IMR-90 (cell line): ENCODE data around the gene MEPCE. TPM values are rescaled to one million over a fixed set of nuclear protein-coding genes. Genes with fewer than 3 reads are reported as not detected.

Source experiments
- ATAC-seq: fragments of 200-7000 bp; cut with Tn5 transposase; 2 replicates; pipeline ENCODE4 v1.9.1; 2020; ENCODE audit warnings: low read depth, mild to moderate bottlenecking, moderate library complexity
- BruUV-seq: library from RNA; stranded (reverse); fragments of 400-500 nt; replicated peaks from 2 replicates; lab custom pipeline; 2021; lab: Mats Ljungman, UMichigan
- CTCF ChIA-PET: fragments of 300-600 bp; formaldehyde crosslinking; extraction: SDS; loops from one replicate; lab custom pipeline; 2021; ENCODE audit warnings: antibody characterized with exemption; lab: Yijun Ruan, JAX
- POLR2A ChIA-PET: fragments of 300-600 bp; sonication (Branson Sonifier 250); formaldehyde crosslinking; loops from one replicate; lab custom pipeline; 2022; ENCODE audit warnings: antibody characterized with exemption; ENCODE audit not compliant: unreplicated experiment; lab: Charles Lee
- DNase-seq: peaks from one replicate; pipeline ENCODE4 v3.0.0; 2013
- H2AFZ ChIP-seq: replicated peaks from 2 replicates; pipeline ENCODE3; 2013; ENCODE audit warnings: low read length, mild to moderate bottlenecking; ENCODE audit not compliant: poor library complexity
- H2AK5ac ChIP-seq: 2 replicates; pipeline ENCODE4 v1.6.1; 2013; ENCODE audit warnings: low read depth, low read length, inconsistent platforms
- H2AK9ac ChIP-seq: replicated peaks from 2 replicates; pipeline ENCODE3; 2013; ENCODE audit warnings: mild to moderate bottlenecking, low read depth, low read length, moderate library complexity; ENCODE audit not compliant: poor library complexity
- H2BK120ac ChIP-seq: 2 replicates; pipeline ENCODE4 v1.6.1; 2013; ENCODE audit warnings: low read depth, low read length, inconsistent platforms
- H2BK15ac ChIP-seq: 3 replicates; pipeline ENCODE4 v1.6.1; 2013; ENCODE audit warnings: low read depth, low read length, inconsistent platforms
- H2BK20ac ChIP-seq: 2 replicates; pipeline ENCODE4 v1.6.1; 2013; ENCODE audit warnings: low read depth, mild to moderate bottlenecking, inconsistent platforms, low read length, moderate library complexity
- H2BK5ac ChIP-seq: 2 replicates; pipeline ENCODE4 v1.6.1; 2013; ENCODE audit warnings: mild to moderate bottlenecking, low read depth, low read length, inconsistent platforms; ENCODE audit not compliant: poor library complexity, severe bottlenecking
- H3K14ac ChIP-seq: replicated peaks from 2 replicates; pipeline ENCODE4 v1.6.1; 2013; ENCODE audit warnings: low read depth, low read length, inconsistent platforms
- H3K18ac ChIP-seq: 2 replicates; pipeline ENCODE4 v1.6.1; 2013; ENCODE audit warnings: low read depth, low read length, control low read depth
- H3K23ac ChIP-seq: 2 replicates; pipeline ENCODE4 v1.6.1; 2013; ENCODE audit warnings: low read depth, low read length, inconsistent platforms
- H3K27ac ChIP-seq: 2 replicates; pipeline ENCODE4 v1.5.1; 2013; ENCODE audit warnings: mild to moderate bottlenecking, control low read depth, low read length; ENCODE audit not compliant: insufficient read depth
- H3K27me3 ChIP-seq: 2 replicates; pipeline ENCODE4 v1.6.1; 2013; ENCODE audit warnings: low read length; ENCODE audit not compliant: control insufficient read depth, insufficient read depth
- H3K36me3 ChIP-seq: 2 replicates; pipeline ENCODE4 v1.6.1; 2013; ENCODE audit warnings: low read length, mixed read lengths; ENCODE audit not compliant: control insufficient read depth, insufficient read depth
- H3K4ac ChIP-seq: 2 replicates; pipeline ENCODE4 v1.6.1; 2013; ENCODE audit warnings: low read depth, low read length, inconsistent platforms
- H3K4me1 ChIP-seq: 2 replicates; pipeline ENCODE4 v1.6.1; 2013; ENCODE audit warnings: low read length, mixed read lengths; ENCODE audit not compliant: control insufficient read depth, insufficient read depth
- H3K4me2 ChIP-seq: 2 replicates; pipeline ENCODE4 v1.6.1; 2013; ENCODE audit warnings: low read depth, mild to moderate bottlenecking, control low read depth, low read length, moderate library complexity
- H3K4me3 ChIP-seq: 2 replicates; pipeline ENCODE4 v1.5.1; 2013; ENCODE audit warnings: low read depth, mild to moderate bottlenecking, control low read depth, low read length, moderate library complexity; ENCODE audit not compliant: insufficient read depth
- H3K56ac ChIP-seq: 2 replicates; pipeline ENCODE4 v1.6.1; 2013; ENCODE audit warnings: low read length, inconsistent platforms; ENCODE audit not compliant: insufficient read depth; ENCODE audit errors: extremely low read depth
- H3K79me1 ChIP-seq, 2 experiments: 2 replicates each; pipeline ENCODE4 v1.6.1; 2013; ENCODE audit warnings: low read length in 2 of 2, inconsistent platforms in 1 of 2, low read depth in 1 of 2
- H3K9ac ChIP-seq: 2 replicates; pipeline ENCODE4 v1.6.1; 2013; ENCODE audit warnings: low read depth, low read length, control low read depth
- H3K9me1 ChIP-seq: 2 replicates; pipeline ENCODE4 v1.6.1; 2013; ENCODE audit warnings: low read length, inconsistent platforms; ENCODE audit not compliant: insufficient read depth
- H3K9me3 ChIP-seq: 2 replicates; pipeline ENCODE4 v1.6.1; 2013; ENCODE audit warnings: low read length; ENCODE audit not compliant: control insufficient read depth, insufficient read depth
- H4K20me1 ChIP-seq: 2 replicates; pipeline ENCODE4 v1.6.1; 2013; ENCODE audit warnings: low read length, inconsistent platforms; ENCODE audit not compliant: insufficient read depth
- H4K5ac ChIP-seq: 2 replicates; pipeline ENCODE4 v1.6.1; 2013; ENCODE audit warnings: mild to moderate bottlenecking, low read depth, low read length, control low read depth
- H4K8ac ChIP-seq, 2 experiments: 2 replicates each; pipeline ENCODE4 v1.6.1; 2013; ENCODE audit warnings: low read depth in 2 of 2, low read length in 2 of 2, control low read depth in 1 of 2, inconsistent platforms in 1 of 2
- H4K91ac ChIP-seq: 2 replicates; pipeline ENCODE4 v1.6.1; 2013; ENCODE audit warnings: low read depth, low read length, inconsistent platforms; ENCODE audit not compliant: insufficient read depth
- BHLHE40 ChIP-seq: fragments of 150-350 bp; IDR thresholded peaks from 2 replicates; pipeline ENCODE4 v1.6.1; 2016; ENCODE audit warnings: mild to moderate bottlenecking, low read depth, low read length
- CEBPB ChIP-seq: IDR thresholded peaks from 2 replicates; pipeline ENCODE4 v1.6.1; 2012; ENCODE audit warnings: low read depth, low read length, improper control_type of control experiment
- CHD1 ChIP-seq: IDR thresholded peaks from 2 replicates; pipeline ENCODE4 v1.6.1; 2012; ENCODE audit warnings: low read depth, low read length, improper control_type of control experiment
- FOS ChIP-seq: fragments of 150-350 bp; IDR thresholded peaks from 2 replicates; pipeline ENCODE4 v1.6.1; 2016; ENCODE audit warnings: low read depth, low read length
- MAFK ChIP-seq: IDR thresholded peaks from 2 replicates; pipeline ENCODE4 v1.6.1; 2012; ENCODE audit warnings: low read depth, low read length, improper control_type of control experiment
- MAZ ChIP-seq: IDR thresholded peaks from 2 replicates; pipeline ENCODE4 v1.6.1; 2012; ENCODE audit warnings: low read depth, mild to moderate bottlenecking, low read length, improper control_type of control experiment, moderate library complexity, borderline replicate concordance
- MXI1 ChIP-seq: IDR thresholded peaks from 2 replicates; pipeline ENCODE4 v1.6.1; 2012; ENCODE audit warnings: low read depth, mild to moderate bottlenecking, low read length, moderate library complexity, borderline replicate concordance
- POLR2A ChIP-seq: IDR thresholded peaks from 2 replicates; pipeline ENCODE4 v1.6.1; 2012; ENCODE audit warnings: mild to moderate bottlenecking, low read depth, low read length
- RAD21 ChIP-seq: IDR thresholded peaks from 2 replicates; pipeline ENCODE4 v1.6.1; 2012; ENCODE audit warnings: low read length, improper control_type of control experiment
- RCOR1 ChIP-seq: IDR thresholded peaks from 2 replicates; pipeline ENCODE4 v1.6.1; 2012; ENCODE audit warnings: mild to moderate bottlenecking, low read length, improper control_type of control experiment; ENCODE audit not compliant: insufficient replicate concordance
- RFX5 ChIP-seq: IDR thresholded peaks from 2 replicates; pipeline ENCODE4 v1.8.0; 2012; ENCODE audit warnings: low read depth, mild to moderate bottlenecking, low read length, moderate library complexity
- WGBS, 2 experiments: methylation state at CpG; one replicate each; pipeline versions ENCODE4 v1.1.5 to v1.1.7; 2013; ENCODE audit warnings: missing lambda C conversion rate in 2 of 2; ENCODE audit not compliant: insufficient read length in 1 of 2; ENCODE audit errors: extremely low coverage in 2 of 2; 5-methylcytosine and 5-hydroxymethylcytosine counted together
- dilution Hi-C: fragments of 300-500 bp; cut with HindIII; formaldehyde crosslinking; loops from one replicate; pipeline ENCODE4 v1.14.3; 2018; ENCODE audit warnings: low sequenced_read_pairs; ENCODE audit not compliant: unreplicated experiment
- in situ Hi-C: fragments of 300-500 bp; cut with MboI; formaldehyde crosslinking; loops from 3 replicates; pipeline ENCODE4 v1.14.3; 2019; ENCODE audit warnings: low sequenced_read_pairs, inconsistent platforms, mixed read lengths
- intact Hi-C: fragments of 100-400 bp; cut with micrococcal nuclease; formaldehyde crosslinking; loops from 2 replicates; pipeline ENCODE4 v1.10.0; 2022
- polyA plus RNA-seq, 3 experiments: library from polyadenylated mRNA; depleted of rRNA; stranded (reverse); fragments of >200 nt; gene quantifications; 2 replicates each; pipeline ENCODE4 v1.2.3, GENCODE V29; 2012; ENCODE audit warnings: low replicate concordance in 1 of 3
- total RNA-seq: library from RNA; depleted of rRNA; stranded (reverse); fragments of >200 nt; gene quantifications from 2 replicates; pipeline ENCODE4 v1.2.3, GENCODE V29; 2012
- TF ChIP-seq, protein P1 (sequence below): fragments of 150-350 bp; IDR thresholded peaks from 2 replicates; pipeline ENCODE4 v1.6.1; 2016; ENCODE audit warnings: low read depth, mild to moderate bottlenecking, low read length, moderate library complexity, borderline replicate concordance
- TF ChIP-seq, protein P2 (sequence below): fragments of 150-350 bp; IDR thresholded peaks from 2 replicates; pipeline ENCODE4 v1.6.1; 2017; ENCODE audit warnings: mild to moderate bottlenecking, antibody characterized with exemption, low read length, low read depth

MEPCE gene
- total and polyA plus RNA-seq, 2 of the 4 experiments (the other 2 are of a cell fraction), result 18.2 to 22.9 TPM

DNA sequence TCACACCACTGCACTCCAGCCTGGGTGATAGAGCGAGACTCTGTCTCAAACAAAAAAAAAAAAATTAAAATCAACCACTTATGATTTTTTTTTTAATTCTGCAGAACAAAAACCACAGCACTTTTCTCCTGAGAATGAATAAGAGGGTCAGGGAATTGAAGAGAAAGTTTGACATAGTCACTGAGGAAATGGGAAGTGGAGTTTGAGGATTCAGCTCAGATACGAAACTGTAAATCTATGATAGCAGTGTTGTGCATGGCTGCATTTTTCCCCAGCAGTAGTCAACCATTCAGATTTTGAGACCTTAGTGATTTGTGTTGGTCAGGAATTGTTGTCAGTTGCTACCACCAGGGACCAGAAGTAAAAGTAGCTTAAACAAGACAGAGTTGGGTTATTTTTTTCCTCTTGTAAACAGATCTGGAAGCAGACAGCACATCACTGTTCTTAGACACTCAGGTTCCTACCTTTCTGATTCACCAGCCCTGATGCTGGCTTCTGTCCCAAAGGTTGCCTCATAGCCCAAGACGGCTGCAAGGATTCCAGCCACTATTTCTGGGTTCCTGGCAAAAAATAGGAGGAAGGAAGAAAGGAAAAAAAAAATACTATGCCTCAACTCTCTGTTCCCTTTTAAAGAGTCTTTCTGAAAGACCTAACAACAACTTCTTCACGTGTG is 36.3 kb upstream of the MEPCE start:
- dilution Hi-C loops, result no loop called here
- H3K4me2 ChIP-seq, result no peak overlapping the region
- H3K4me3 ChIP-seq, result no peak overlapping the region
- H2AK9ac ChIP-seq, result no peak overlapping the region
- no peak overlapping the region for H3K18ac ChIP-seq
- H2BK20ac ChIP-seq, result no peak overlapping the region
- H4K8ac ChIP-seq, result no peak overlapping the region
- H2AFZ ChIP-seq, result no peak overlapping the region
- no peaks in the 10 kb centered on the region for H3K79me1 ChIP-seq
- ChIA-PET CTCF (interaction anchor here (0.6 kb wide), 1 partner anchor 1004 kb away, joined by 3 read pairs; no protein-coding TSS in a partner anchor), POLR2A (no interaction called here)
- no peaks in the 10 kb centered on the region for H3K4me1 ChIP-seq
- DNase-seq, result no peak
- no CpG with 5 or more reads among the region's 4 CpGs for WGBS, 2 experiments
- TF ChIP-seq FOS (no peak), BHLHE40 (no peak), CHD1 (no peak), RFX5 (no peak), RCOR1 (no peak), RAD21 (no peak), POLR2A (no peak), MAZ (no peak), CEBPB (no peak), MXI1 (no peak), MAFK (no peak)
- TF ChIP-seq, protein P1, sequence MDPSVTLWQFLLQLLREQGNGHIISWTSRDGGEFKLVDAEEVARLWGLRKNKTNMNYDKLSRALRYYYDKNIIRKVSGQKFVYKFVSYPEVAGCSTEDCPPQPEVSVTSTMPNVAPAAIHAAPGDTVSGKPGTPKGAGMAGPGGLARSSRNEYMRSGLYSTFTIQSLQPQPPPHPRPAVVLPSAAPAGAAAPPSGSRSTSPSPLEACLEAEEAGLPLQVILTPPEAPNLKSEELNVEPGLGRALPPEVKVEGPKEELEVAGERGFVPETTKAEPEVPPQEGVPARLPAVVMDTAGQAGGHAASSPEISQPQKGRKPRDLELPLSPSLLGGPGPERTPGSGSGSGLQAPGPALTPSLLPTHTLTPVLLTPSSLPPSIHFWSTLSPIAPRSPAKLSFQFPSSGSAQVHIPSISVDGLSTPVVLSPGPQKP, result no peak
- TF ChIP-seq, protein P2, sequence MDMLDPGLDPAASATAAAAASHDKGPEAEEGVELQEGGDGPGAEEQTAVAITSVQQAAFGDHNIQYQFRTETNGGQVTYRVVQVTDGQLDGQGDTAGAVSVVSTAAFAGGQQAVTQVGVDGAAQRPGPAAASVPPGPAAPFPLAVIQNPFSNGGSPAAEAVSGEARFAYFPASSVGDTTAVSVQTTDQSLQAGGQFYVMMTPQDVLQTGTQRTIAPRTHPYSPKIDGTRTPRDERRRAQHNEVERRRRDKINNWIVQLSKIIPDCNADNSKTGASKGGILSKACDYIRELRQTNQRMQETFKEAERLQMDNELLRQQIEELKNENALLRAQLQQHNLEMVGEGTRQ, result no peak
- no peak overlapping the region for H4K5ac ChIP-seq
- H3K9ac ChIP-seq, result no peak overlapping the region
- peaks cover 49% of the 10 kb centered on the region for H3K27me3 ChIP-seq
- ATAC-seq, result no peak
- no peaks in the 10 kb centered on the region for H4K20me1 ChIP-seq
- intact Hi-C loops, result no loop called here
- no TSS peak for BruUV-seq
- no peak overlapping the region for H2BK5ac ChIP-seq
- H4K91ac ChIP-seq, result no peak overlapping the region
- H3K56ac ChIP-seq, result no peak overlapping the region
- H3K9me3 ChIP-seq, result peaks cover 4% of the 10 kb centered on the region
- no peak overlapping the region for H3K23ac ChIP-seq
- no peak overlapping the region for H2AK5ac ChIP-seq
- H3K36me3 ChIP-seq, result no peaks in the 10 kb centered on the region
- no peak overlapping the region for H2BK120ac ChIP-seq
- H3K14ac ChIP-seq, result no peak overlapping the region
- in situ Hi-C loops, result no loop called here
- peaks cover 3% of the 10 kb centered on the region; the same call in 1 of the 2 replicates for H3K9me1 ChIP-seq
- no peak overlapping the region for H2BK15ac ChIP-seq
- no peak overlapping the region for H3K27ac ChIP-seq
- H3K4ac ChIP-seq, result no peak overlapping the region
